GM20000 (cell line): ENCODE measurements around the gene TMEM59.

ENCODE experiments used
- DNase-seq: peaks from one replicate; pipeline ENCODE4 v3.0.0; 2012; ENCODE audit warnings: low spot score
- TF ChIP-seq, protein P1 (sequence below): IDR thresholded peaks from 2 replicates; pipeline ENCODE4 v1.5.1; 2012; ENCODE audit warnings: mild to moderate bottlenecking, control low read depth; ENCODE audit errors: extremely low read depth, missing control alignments

TMEM59 gene

GRCh38 chr1:54077359-54077758 is 24.4 kb upstream of the TMEM59 start:
- TF ChIP-seq, protein P1, sequence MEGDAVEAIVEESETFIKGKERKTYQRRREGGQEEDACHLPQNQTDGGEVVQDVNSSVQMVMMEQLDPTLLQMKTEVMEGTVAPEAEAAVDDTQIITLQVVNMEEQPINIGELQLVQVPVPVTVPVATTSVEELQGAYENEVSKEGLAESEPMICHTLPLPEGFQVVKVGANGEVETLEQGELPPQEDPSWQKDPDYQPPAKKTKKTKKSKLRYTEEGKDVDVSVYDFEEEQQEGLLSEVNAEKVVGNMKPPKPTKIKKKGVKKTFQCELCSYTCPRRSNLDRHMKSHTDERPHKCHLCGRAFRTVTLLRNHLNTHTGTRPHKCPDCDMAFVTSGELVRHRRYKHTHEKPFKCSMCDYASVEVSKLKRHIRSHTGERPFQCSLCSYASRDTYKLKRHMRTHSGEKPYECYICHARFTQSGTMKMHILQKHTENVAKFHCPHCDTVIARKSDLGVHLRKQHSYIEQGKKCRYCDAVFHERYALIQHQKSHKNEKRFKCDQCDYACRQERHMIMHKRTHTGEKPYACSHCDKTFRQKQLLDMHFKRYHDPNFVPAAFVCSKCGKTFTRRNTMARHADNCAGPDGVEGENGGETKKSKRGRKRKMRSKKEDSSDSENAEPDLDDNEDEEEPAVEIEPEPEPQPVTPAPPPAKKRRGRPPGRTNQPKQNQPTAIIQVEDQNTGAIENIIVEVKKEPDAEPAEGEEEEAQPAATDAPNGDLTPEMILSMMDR = no peak
- DNase-seq = no peak

DNA sequence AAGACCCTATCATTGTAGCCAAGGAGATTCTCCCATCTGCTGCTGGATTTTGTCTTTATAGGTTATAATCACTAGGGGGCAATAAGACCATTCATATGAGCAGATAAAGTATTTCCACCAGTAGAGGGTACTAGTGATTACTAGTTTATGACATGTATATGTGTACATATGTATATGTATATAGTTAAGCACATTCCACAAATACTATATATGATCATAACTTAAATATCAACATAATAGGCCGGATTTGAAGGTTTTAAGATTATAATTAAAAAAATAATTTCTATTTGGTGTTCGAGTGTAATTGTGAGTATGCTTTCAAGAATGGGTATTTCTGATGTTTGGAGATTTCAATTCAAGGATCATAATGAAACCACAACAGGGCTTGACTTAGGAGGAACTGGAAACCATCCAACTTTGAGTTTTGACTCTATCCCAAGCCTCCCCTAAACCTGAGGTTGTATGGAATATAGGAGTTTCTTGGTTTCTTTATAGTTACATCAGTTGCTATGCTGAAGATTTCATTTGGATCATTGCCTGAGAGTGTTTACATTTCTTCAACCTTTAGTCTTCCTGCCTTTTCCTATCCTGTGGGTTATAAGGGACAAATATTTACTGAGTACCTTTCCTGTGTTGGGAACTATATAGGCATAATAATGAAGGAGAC is 17.3 kb upstream of the TMEM59 start:
- TF ChIP-seq, protein P1 = peak; percentile 58
- peak; percentile 60 for DNase-seq

- TF ChIP-seq, protein P1 = peak; percentile 34
- no peak for DNase-seq
Observed at GRCh38 chr1:54069791-54070170, 16.8 kb upstream of the TMEM59 start.

DNA sequence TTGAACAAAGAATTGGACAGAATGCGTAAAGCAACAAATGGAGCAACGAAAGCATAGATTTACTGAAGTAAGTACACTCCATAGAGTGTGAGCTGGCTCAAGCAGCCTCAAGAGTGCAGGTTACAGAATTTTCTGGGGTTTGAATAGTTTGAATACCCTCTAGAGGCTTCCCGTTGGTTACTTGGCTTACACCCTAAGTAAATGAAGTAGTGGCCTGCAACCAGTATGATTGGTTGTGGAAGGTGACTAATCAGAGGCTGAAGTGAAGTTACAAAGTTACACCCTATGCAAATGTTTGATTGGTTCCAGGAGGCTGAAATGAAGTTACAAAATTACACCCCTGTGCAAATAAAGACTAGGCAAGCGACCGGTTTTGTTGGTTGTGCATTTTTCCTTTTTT is 11.3 kb upstream of the TMEM59 start:
- TF ChIP-seq, protein P1 = no peak

DNA sequence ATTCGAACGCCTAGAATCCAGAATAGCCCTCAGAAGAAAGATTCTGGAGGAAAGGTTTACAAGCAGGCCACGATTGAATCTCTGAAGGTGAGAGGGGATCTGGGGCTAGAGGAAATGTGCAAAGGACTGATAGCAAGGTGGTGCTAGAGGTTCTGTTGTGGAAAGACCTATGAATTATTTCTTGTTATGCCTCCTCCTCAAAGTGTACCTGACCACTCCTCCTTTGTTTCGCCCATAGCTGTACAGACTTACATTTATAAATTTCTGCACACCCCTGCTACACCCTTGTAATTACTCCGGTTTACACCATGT is 1.4 kb upstream of the TMEM59 start:
- TF ChIP-seq, protein P1 = no peak

More for the DNA sequence above, 11.3 kb upstream of the TMEM59 start:
- no peak for DNase-seq

DNA sequence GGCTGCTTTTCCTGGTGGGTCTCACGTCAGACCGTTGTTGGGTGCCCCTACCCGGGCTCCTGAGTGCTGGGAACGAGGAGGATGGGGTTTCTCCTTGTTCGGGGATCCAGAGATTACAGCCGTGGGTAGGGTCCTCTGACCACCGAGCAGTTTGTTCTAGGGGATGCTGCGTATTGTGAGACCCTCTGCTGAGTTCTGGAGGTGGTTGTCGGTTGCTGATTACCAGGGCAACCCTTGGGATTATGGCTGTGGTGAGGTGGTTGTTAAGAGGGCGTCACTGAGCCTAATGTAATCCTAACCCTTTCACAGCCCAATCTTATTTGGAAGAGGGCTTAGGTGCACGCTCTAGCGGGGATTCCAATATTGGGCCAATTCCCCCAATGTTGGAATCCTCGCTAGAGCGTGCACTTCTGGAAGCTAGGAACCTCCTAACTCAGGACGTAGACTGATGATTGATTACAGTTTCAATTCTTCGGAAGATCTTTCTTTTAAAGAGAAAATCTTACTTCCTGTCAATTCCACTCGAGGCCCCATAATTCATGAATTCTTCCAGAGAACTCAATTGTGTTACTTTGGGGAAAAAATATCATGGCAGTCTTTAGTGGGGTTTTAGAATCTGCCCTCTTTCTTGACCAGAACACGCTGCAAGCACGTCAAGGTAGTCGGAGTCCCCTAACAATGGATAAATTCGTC is 887 bp upstream of the TMEM59 start:
- no peak for DNase-seq
- TF ChIP-seq, protein P1 = no peak

More for the DNA sequence above, 1.4 kb upstream of the TMEM59 start:
- DNase-seq = peak; percentile 10

- DNase-seq = peak; percentile 42
- TF ChIP-seq, protein P1 = no peak
Observed at GRCh38 chr1:54052431-54052933, 522 bp downstream of the TMEM59 start.
